GM21723 (cell line): Measurements from ENCODE around the gene SOX15.

ENCODE experiments used
- ATAC-seq: cut with Tn5 transposase; IDR thresholded peaks from one replicate; pipeline ENCODE4 v1.9.1; 2021; ENCODE audit warnings: mild to moderate bottlenecking, moderate library complexity; ENCODE audit not compliant: unreplicated experiment

SOX15 gene

DNA sequence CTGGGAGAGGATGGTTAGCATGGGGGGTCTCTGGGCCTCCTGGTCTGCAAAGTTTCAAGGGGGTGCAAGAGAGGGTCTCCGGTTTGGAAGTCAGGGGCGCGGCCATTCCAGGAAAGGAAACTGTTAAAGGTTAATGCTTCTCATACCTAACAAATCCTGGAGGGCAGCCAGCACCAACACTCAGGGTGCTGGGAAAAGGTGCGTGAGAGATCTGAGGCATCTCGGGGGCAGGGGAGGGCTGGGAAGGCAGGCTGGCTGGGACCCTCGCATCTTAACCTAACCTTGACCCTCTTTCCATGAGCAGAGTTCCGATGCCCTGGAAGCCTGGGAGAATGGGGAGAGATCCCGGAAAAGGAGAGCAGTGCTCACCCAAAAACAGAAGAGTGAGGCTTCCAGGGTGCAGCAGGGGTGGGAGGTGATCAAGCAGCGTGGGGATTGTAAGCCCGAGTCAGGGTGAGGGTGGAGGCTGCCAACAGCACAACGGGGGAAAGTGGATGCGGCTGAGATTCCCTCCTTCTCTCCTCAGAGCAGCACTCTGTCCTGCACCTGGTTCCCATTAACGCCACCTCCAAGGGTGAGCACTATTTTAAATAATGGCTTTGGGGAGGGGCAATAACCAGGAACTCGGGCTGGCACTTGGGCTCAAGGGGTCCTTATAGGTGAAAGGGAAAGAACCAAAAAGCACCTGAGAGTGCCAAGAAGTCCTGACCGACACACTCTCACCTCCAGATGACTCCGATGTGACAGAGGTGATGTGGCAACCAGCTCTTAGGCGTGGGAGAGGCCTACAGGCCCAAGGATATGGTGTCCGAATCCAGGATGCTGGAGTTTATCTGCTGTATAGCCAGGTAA, 30.3 kb downstream of the SOX15 start:
- no peak for ATAC-seq

DNA sequence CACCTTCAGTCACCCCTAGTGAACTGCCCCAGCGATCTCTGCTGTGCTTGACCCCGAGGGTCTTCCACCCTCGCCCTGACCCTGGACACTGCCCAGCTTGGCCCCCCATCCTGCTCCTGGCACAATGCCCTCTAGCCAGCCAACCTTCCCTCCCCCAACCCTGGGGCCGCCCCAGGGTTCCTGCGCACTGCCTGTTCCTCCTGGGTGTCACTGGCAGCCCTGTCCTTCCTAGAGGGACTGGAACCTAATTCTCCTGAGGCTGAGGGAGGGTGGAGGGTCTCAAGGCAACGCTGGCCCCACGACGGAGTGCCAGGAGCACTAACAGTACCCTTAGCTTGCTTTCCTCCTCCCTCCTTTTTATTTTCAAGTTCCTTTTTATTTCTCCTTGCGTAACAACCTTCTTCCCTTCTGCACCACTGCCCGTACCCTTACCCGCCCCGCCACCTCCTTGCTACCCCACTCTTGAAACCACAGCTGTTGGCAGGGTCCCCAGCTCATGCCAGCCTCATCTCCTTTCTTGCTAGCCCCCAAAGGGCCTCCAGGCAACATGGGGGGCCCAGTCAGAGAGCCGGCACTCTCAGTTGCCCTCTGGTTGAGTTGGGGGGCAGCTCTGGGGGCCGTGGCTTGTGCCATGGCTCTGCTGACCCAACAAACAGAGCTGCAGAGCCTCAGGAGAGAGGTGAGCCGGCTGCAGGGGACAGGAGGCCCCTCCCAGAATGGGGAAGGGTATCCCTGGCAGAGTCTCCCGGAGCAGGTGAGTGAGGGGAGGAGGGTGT, 31.2 kb downstream of the SOX15 start, which contains the start of gene TNFSF13:
Gene TNFSF13, plus strand, starts transcription at position 207 of the 776 bp plus-strand sequence. Its CDS starts 290 bp downstream, at position 497.
- ATAC-seq: no peak

DNA sequence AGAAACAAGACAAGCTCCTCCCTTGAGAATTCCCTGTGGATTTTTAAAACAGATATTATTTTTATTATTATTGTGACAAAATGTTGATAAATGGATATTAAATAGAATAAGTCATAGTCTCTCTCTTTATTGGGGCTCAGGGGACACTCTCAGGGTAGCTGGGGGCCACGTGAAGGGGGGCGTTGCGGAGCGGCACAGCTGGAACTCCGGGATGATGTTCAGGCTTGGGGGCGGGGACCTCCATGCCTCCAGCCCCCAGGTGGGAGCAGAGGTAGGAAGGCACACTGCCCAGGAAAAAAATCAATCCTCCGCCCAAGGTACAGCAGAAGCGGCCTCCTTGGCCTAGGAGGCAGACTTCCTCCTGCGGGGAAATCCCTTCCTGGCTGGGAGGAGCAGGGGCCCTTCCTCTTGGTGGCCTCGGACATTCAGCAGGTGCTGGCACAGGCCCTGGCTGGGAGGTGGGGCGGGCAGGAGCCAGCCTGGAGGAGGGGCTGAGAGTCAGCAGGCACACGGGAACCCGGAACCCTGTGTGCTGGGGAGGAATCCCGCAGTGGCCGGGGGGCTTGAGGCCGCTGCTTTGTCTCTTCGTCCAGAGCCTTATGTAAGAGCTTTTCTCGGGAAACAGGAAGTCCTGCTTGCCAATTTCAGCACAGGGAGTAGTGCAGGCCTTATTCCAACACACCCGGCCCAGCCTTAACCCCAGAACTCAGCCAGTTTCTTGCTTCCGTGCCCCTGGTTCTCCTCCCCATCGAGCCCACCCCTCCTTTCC, 31.9 kb downstream of the SOX15 start:
- ATAC-seq: no peak

DNA sequence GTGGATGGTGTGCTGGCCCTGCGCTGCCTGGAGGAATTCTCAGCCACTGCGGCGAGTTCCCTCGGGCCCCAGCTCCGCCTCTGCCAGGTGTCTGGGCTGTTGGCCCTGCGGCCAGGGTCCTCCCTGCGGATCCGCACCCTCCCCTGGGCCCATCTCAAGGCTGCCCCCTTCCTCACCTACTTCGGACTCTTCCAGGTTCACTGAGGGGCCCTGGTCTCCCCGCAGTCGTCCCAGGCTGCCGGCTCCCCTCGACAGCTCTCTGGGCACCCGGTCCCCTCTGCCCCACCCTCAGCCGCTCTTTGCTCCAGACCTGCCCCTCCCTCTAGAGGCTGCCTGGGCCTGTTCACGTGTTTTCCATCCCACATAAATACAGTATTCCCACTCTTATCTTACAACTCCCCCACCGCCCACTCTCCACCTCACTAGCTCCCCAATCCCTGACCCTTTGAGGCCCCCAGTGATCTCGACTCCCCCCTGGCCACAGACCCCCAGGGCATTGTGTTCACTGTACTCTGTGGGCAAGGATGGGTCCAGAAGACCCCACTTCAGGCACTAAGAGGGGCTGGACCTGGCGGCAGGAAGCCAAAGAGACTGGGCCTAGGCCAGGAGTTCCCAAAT, 32.6 kb downstream of the SOX15 start:
- ATAC-seq: no peak

DNA sequence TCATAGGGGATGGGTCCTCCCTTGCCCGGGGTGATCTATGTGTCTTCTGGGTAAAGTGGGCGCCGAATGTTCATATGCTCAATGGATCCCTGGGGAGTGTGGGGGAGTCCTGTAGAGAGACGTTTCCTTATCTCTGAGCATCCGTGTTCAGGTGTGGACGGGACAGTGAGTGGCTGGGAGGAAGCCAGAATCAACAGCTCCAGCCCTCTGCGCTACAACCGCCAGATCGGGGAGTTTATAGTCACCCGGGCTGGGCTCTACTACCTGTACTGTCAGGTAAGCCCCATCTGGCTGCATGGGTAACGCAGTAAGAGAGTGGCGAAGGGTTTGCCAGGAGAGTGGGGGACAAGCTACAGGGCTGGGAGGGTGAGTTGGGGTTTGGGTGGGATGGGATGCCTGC, 33.3 kb downstream of the SOX15 start:
- ATAC-seq: no peak

DNA sequence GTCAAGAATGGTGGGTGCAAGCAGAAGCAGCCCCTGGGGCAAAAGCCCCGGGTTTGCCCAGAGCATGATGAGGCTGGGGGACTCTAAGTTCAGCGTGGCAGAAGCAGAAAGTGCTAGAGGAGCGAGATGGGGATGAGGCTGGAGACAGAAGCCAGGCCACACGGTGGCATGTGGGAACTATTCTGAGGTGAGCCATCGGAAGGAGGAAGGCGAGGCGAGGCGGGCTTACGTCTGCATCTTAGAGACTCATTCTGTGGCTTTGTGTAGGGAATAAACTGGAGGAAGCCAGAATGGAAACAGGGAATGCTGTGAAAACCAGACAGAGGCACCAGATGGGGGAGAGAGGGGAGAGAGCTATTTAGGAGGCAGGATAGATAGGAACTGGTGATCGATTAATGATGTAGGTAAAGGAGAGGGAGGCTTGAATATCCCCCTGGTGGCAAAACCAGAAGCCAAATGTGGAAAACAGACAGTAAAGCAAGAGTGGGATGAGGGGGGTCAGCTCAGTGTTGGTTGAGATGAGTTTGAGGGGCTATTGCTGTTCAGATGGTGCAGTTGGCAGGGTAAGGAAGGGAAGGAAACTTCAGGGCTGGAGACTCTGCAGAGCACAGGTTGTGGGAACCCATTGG, 34.5 kb downstream of the SOX15 start:
- no peak for ATAC-seq

DNA sequence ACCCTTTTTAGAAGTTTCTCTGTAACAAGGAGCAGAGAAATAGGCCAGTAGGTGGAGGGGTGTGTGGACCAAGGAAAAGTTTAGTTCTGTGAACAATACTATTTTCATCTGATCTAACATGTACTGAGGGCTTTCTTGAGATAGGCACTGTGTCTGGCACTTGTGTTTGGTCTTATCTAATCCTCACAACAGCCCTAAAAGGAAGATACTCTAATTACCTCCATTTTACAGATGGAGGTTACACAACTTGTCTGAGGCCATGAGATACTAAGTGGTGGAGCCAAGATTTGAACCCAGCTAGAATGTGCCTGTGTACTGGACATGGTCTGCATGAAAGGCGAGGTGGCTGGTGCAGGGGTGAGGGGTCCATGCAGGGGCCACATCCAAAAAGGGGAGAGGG, 36.5 kb downstream of the SOX15 start:
- ATAC-seq: no peak

DNA sequence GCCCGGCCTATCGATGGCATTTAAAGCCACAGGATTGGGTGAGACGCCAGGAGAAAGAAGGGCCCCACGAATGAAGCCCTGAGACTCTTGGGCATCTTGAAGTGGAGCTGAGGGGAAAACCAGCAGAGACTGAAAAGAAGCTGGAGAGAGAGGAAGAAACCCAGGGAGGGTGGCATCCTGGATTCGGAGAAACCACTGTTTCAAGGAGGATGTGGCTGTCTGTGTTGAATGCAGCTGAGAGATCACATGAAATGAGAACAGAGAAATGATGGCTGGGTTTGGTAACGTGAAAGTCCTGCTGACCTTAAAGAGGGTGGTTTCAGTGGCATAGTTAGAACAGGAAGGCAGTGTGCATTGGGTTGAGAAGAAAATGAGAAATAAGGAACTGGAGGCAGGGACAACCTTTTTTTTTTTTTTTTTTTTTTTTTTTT, 37.3 kb downstream of the SOX15 start:
- peak; percentile 70 for ATAC-seq

DNA sequence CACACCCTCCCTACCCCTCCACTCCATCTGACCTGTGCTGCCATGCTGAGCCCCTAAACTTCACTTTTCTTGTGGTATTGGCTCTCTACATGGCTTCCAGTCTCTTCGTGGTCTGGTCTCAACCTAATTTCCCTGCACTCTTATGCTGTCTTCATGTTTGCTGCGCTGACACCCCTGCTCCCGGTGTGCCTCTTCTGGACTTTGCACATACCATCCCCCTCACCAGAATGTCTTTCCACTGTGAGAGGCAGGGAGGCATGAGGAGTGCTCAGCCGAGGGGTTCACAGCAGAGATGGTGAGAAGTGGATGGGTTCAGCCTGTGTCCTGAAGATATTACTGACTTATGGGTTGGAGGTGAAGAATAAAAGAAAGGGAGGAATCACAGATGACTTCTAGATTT, 38.5 kb downstream of the SOX15 start:
- ATAC-seq: no peak

DNA sequence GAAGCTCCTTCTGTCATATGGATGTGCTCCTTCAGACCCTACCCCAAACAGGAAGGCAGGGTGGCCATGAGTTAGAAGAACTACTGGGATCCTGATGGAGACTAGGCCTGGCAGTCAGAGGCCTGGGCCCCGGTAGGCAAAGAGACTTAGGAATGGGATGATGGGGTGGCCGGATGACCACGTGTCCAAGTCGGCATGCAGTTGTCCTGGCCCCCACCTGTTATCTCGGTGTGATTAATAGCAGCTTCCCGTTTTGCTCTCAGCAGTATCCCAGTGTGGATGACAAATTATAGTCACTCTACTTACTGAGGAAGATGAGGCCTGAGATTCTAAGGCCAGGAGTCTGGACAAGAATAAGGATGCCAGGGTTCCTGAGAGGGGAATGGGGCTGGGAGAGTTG, 39.5 kb downstream of the SOX15 start:
- ATAC-seq: no peak

DNA sequence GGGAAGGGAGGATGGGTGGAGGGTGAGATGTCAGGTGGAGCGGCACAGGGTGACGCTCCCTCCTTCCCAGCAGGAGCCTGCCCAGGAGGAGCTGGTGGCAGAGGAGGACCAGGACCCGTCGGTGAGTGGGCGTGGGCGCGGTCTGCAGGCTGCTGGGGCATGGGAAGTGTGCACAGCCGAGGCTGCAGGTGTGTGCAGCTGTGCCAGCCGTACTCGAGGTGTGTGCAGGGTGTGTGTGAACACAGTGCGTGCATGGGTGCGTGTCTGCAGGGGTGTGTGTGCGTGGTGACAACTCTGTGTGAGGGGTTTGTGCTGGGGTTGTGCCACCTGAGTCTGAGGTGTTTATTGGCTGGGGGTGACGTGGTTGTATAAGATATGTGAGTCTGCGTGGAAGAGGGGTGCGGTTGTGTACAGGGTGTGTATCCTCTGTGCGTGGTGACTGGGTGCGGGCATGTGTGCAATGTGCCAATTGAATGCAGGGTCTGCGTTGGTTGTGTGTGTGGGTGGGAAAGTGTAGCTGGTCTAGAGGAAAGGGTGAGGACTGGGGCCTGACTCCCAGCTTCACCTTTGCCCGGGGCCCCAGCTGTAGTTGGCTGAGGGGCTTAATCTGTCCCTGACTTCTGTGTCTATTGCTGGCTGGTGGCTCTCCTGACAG, 40.4 kb downstream of the SOX15 start:
- no peak for ATAC-seq

DNA sequence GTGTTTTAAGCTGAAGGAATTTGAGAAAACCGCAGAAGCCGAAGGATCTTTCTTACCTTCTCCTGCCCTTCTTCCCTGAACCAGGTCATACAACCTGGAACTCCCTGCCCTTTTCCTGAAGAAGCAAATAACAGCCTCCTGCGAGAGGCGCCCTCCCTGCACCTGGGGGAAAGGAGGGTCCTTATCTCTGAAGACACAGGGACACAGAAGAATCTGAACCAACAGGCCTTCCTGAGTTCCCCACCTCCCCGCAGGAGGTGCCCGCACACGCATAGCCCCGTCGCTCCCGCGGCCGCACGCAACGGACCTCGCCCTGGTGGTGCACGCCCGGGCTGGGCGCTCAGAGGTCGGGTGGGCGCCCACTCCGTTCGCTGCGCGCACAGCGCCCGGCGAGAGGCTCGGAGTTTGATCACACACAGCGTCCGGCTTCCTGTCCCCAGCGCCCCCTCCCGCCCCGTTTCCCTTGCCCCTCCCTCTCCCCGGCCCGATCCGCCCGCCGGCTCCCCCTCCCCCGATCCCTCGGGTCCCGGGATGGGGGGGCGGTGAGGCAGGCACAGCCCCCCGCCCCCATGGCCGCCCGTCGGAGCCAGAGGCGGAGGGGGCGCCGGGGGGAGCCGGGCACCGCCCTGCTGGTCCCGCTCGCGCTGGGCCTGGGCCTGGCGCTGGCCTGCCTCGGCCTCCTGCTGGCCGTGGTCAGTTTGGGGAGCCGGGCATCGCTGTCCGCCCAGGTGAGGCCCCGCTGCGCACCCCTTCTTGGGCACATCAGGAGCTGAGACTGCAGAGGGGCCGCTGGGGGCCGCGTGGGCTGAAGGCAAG, 41.1 kb downstream of the SOX15 start, which contains the start of gene TNFSF12:
Gene TNFSF12, plus strand, starts transcription at position 474 of the 816 bp plus-strand sequence. Its CDS starts 96 bp downstream, at position 570.
- ATAC-seq: no peak

DNA sequence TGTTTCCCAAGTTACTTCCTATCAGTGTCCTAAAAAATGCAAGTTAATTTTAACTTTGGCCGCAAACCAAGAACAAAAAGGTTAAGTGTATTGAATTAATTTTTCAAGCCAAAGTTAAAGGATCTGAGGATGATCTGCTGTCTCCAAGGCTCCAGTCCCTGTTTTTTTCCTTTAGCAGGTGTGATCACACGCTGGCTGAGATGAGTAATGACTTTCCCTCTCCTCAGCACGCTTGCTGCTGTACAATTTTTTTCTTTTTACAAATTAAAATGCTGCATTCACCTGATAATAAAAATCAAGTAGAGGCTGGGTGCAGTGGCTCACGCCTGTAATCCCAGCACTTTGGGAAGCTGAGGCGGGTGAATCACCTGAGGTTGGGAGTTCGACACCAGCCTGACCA, 45.0 kb downstream of the SOX15 start:
- ATAC-seq: no peak

DNA sequence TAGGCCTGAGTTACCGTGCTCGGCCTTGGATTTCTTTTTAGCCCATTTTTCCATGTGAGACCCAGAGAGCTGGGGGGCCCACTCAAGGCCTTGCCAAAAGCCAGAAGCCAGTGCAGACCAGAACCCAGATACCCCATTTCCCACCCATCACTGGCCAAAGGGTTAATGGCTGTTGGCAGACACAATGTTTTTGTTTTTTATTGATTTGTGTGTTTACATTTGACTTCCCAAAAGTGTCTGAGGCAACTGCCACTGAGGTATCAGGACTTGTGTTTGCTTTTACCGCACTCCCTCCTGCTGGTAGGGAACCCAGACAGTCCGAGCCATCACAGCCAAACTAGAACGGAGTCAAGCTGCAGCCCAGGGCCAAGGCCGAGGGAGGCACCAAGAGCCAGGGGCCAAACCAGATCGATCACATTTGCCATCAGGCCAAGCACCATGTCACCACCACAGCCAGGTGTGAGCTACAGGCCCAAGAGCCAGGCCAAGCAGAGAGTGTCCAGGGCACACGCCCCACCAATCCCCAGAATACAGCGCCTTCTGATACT, 48.7 kb downstream of the SOX15 start:
- no peak for ATAC-seq

DNA sequence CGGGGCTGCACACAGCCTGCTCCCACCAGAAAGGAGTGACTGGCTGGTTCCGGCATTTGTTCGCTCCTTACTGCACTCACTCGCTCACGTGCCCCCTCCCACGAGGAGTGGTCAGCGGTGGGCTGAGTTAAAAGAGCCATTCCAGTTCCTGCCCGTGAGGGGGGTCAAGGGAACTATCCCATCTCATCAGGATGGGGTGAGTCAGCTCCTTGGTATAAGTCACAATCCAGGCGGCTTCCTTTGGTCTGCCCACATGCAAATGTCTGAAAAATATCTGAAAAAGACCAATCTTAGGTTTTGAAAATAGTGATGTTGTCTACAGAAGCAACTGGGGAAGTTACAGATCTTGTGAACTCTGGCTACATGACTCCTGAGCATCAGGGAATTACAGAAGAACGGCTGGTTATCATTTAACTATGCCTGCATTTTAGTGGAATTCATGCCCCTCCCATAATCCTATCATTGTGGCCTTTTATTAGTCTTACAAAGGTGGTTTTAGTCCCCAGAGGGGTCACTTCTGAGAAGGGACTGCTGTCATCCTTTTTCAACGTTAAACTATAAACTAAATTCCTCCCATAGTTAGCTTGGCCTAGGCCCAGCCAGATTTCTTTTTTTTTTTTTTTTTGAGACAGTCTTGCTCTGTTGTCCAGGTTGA, 50.9 kb downstream of the SOX15 start:
- no peak for ATAC-seq
